Measurements from ENCODE around the gene INTS12. TPM values are rescaled to one million over a fixed set of nuclear protein-coding genes. Genes with fewer than 3 reads are reported as not detected.

The INTS12 gene
- total RNA-seq, 4 donors from 2014 or later, result 11.6 to 24.0 (median 15.9) TPM

DNA sequence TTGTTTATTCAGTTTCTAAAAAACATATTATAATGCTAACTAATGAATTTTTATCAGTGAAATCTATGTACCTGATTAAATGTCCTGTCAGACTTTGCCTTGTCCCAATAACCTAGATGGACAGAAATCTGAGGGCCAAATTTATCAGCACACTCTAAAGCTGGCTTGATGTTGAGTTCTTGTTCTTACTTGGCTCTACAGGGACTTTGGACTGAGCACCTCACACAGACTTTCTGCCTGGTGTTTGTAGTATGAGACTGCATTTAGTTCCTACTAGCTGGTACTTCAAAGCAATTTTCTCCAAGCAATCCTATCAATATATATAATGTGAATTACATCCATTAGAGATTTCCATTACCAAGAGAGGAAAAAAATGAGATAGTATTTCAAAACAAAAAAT lies 37.8 kb downstream of the INTS12 start:
- intact Hi-C loops (cut with DNase I), result no loop called here
- Histone ChIP-seq H3K27me3 (no peaks in the 10 kb centered on the region), H3K36me3 (no peaks in the 10 kb centered on the region), H3K9me3 (no peaks in the 10 kb centered on the region), H3K27ac (no peak overlapping the region), H3K4me3 (no peak overlapping the region), H3K4me1 (no peaks in the 10 kb centered on the region)
- no peak for DNase-seq
- no peak for TF ChIP-seq POLR2A (IDR thresholded peaks at IDR 0.05)

DNA sequence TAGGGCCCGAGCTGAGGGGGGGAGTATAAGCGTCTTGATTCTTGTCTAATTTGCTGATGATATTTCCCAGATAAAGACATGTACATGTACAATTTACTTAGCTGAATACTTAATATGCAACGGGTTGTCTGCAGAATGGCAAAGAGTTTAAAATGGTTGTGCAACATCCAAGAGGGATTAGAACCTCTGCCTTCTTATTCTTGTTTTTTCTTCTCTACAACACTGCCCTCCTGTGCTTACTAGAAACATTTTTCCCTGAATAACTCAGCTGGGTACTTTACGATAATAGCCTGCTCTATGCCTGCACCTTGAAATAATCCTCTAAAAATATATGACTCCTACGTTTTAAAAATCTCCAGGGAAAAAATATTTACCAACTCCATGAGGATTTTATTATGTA lies 41.8 kb downstream of the INTS12 start:
- WGBS, 2 donors, result 44% methylated on average over 5 of the region's 5 CpGs
- Histone ChIP-seq H3K9me3 (no peaks in the 10 kb centered on the region), H3K4me1 (no peaks in the 10 kb centered on the region), H3K27me3 (no peaks in the 10 kb centered on the region), H3K4me3 (no peak overlapping the region), H3K36me3 (no peaks in the 10 kb centered on the region), H3K27ac (no peak overlapping the region)
- TF ChIP-seq POLR2A (IDR thresholded peaks at IDR 0.05), result no peak
- TF ChIP-seq, protein P1, sequence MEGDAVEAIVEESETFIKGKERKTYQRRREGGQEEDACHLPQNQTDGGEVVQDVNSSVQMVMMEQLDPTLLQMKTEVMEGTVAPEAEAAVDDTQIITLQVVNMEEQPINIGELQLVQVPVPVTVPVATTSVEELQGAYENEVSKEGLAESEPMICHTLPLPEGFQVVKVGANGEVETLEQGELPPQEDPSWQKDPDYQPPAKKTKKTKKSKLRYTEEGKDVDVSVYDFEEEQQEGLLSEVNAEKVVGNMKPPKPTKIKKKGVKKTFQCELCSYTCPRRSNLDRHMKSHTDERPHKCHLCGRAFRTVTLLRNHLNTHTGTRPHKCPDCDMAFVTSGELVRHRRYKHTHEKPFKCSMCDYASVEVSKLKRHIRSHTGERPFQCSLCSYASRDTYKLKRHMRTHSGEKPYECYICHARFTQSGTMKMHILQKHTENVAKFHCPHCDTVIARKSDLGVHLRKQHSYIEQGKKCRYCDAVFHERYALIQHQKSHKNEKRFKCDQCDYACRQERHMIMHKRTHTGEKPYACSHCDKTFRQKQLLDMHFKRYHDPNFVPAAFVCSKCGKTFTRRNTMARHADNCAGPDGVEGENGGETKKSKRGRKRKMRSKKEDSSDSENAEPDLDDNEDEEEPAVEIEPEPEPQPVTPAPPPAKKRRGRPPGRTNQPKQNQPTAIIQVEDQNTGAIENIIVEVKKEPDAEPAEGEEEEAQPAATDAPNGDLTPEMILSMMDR (IDR thresholded peaks at IDR 0.05), result peak in 4 of 6 experiments; percentile 23 to 53 (median 28)
- intact Hi-C loops (cut with DNase I), result no loop called here
- no peak for DNase-seq

DNA sequence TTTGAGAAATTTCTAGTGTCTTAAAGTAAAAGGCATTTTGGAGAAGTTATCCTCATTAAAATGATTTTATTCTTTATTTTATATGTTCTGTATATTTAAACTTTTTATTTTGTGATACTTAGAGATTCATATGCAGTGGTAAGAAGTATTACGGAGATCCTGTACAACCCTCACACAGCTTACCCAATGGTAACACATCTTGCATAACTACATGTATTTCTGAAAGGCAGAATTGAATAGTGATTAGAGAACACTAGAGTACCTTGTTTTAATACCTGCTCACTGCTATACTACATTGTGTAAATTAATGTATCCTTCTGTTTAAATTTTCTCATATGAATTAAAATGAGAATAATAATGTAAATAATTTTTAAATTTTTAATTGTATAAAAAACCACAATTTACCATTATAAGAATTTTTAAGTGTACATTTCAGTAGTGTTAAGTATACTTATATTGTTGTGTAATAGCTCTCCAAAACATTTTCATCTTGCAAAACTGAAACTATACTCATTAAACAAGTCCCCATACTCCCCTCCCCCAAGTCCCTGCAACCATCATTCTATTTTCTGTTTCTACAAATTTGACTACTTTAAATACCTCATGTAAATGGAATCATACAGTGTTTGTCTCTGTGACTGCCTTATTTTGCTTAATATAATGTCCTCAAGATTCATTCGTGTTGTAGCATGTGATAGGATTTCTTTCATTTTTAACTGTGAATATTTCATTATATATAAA lies 45.4 kb downstream of the INTS12 start:
- no peak for DNase-seq
- WGBS, 2 donors, result 61 to 81% methylated on average over 2 of the region's 2 CpGs
- Histone ChIP-seq H3K9me3 (no peaks in the 10 kb centered on the region), H3K4me1 (no peaks in the 10 kb centered on the region), H3K27ac (no peak overlapping the region), H3K27me3 (no peaks in the 10 kb centered on the region), H3K4me3 (no peak overlapping the region), H3K36me3 (no peaks in the 10 kb centered on the region)
- intact Hi-C loops (cut with DNase I), result no loop called here
- TF ChIP-seq, protein P1 (IDR thresholded peaks at IDR 0.05), result no peak
- no peak for TF ChIP-seq POLR2A (IDR thresholded peaks at IDR 0.05)

DNA sequence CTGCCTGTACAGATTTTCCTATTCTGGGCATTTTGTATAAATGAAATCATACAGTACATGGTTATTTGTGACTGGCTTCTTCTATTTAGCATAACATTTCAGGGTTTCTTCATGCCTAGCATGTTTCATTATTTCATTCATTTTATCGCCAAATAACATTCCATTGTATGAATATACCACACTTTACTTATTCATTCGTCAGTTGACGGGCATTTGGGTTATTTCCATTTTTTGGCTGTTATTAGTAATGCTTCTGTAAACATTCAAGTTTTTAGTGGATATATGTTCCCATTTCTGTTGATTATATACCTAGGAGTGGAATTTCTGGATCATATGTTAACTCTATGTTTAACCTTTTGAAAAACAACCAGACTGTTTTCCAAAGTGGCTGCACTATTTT lies 47.5 kb downstream of the INTS12 start:
- H3K4me3 ChIP-seq, result no peak overlapping the region
- no peaks in the 10 kb centered on the region for H3K9me3 ChIP-seq
- no peaks in the 10 kb centered on the region for H3K36me3 ChIP-seq
- no peak overlapping the region for H3K27ac ChIP-seq
- DNase-seq, result no peak
- intact Hi-C loops (cut with DNase I), result no loop called here
- TF ChIP-seq POLR2A (IDR thresholded peaks at IDR 0.05), result no peak
- TF ChIP-seq, protein P1 (IDR thresholded peaks at IDR 0.05), result no peak
- no peaks in the 10 kb centered on the region for H3K4me1 ChIP-seq
- no peaks in the 10 kb centered on the region for H3K27me3 ChIP-seq
- 54 to 76% methylated on average over 3 of the region's 3 CpGs for WGBS, 2 donors

DNA sequence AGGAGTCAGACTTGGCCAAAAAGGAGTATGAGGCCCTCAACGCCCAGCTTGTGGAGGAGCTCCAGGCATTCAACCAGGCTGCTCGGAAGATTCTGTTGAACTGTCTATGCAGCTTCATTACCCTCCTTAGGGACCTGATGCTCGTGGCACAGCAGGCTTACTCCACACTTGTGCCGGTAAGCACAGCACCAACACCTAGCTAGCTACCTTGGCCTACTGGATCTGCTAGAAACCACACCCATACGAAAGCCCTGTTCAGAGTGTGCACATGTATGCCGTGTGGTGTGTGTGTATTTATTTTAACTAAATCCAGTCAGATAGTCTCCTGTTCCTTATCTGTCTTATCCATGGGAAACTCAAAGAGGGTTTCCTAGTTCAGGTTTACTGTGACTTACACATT lies 49.3 kb downstream of the INTS12 start:
- TF ChIP-seq, protein P1 (IDR thresholded peaks at IDR 0.05), result no peak
- 76 to 84% methylated on average over 5 to 6 of the region's 6 CpGs for WGBS, 2 donors

More for the DNA sequence above, 49.3 kb downstream of the INTS12 start:
- Histone ChIP-seq H3K9me3 (no peaks in the 10 kb centered on the region), H3K36me3 (no peaks in the 10 kb centered on the region), H3K4me1 (no peaks in the 10 kb centered on the region), H3K4me3 (no peak overlapping the region), H3K27me3 (no peaks in the 10 kb centered on the region), H3K27ac (no peak overlapping the region)
- no peak for DNase-seq
- intact Hi-C loops (cut with DNase I), result no loop called here

All from esophagus squamous epithelium (tissue), 5 donors.